Ecto neural progenitor cell (in vitro differentiated cells): ENCODE data around the gene PLCL1.

ENCODE experiments used
- DNase-seq: peaks from one replicate; pipeline ENCODE4 v3.0.0-alpha.2; 2018; ENCODE audit warnings: low spot score

Gene PLCL1

DNA sequence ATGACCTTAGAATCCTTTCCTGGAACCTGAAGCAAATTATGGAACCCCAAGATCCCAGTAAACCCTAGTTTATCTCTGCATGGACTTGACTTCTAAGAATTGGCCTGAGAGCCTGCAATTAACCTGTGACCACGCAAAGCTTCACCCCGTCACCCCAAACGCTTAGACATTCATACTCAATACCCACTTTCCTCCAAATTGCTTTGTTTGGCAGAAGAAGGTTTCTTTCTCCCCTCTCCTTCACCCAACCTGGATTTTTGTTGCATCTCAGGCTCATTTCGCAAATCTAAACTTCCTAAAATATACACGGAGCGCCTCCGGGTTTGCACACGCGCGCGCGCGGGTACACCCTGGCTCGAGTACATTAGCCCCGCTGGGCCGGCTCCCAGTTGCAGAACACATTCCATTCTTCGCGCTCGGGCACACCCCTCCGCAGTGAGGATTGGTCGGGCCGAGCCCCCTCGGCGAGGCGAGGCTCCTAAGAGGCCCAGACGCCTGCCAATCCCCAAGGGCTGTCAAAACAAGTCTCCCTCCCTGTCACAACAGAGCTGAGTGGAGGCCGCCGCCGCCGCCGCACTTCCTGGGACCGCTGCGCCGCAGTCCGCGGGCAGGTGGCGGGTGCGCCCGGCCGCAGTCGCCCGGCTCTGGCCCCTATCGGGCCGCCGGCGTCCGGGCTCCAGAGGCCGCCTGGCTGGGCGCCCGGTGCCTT, at the start of gene PLCL1:
TSS of gene PLCL1 (plus strand) at position 545 of the 709 bp plus-strand sequence.
- DNase-seq = peak; percentile 95

DNA sequence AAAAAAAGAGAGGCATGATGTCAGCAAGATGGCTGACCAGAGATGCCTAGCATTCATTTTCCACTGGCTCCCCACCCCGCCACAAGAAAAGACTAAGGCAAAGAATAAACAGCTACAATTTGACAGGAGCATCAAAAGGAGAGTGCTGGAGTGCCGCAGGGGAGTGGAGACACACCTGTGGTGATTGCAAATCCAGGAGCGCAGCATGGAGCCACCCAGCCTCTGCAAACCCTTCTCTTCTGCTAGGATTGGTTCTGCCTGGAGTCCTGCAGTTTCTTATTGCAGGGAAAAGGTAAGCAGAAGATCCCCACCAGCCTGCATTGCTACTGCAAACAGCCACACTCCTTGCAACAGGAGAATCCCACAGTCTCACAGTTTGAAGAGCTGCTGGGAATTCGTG, 45.4 kb upstream of the PLCL1 start:
- no peak for DNase-seq

DNA sequence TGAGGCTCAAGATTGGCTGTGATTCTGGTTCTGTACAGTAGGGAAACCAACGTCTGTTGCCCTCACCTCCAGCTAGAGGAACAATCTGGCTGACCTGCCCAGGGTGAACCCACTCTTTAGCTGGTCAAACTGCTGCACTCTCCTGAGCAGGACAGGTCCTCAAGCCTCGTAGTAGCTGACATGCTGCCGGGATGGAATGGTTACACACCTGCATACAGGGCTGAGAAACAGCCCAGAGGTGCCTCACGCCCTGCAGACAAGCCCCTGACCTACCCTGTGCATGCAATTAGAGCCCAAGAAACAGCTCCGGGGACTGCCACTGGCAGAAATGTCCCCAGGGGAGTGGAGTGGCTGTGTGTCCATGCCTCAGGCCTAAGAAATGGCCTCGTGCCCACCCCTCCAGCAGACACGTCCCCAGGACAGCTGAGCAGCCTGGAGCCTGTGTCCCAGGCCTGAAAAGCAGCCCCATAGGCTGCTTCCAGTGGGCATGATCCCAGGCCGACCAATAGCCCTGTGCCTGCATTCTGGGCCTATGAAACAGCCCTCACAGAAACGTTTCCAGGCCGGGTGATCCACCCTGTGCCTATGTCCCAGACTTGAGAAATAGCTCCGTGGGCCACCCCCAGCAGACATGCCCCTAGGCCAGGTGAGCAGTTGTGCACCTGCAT, 44.6 kb upstream of the PLCL1 start:
- no peak for DNase-seq

- peak; percentile 37 for DNase-seq
Observed at GRCh38 chr2:197760293-197760657, 44.1 kb upstream of the PLCL1 start.

DNA sequence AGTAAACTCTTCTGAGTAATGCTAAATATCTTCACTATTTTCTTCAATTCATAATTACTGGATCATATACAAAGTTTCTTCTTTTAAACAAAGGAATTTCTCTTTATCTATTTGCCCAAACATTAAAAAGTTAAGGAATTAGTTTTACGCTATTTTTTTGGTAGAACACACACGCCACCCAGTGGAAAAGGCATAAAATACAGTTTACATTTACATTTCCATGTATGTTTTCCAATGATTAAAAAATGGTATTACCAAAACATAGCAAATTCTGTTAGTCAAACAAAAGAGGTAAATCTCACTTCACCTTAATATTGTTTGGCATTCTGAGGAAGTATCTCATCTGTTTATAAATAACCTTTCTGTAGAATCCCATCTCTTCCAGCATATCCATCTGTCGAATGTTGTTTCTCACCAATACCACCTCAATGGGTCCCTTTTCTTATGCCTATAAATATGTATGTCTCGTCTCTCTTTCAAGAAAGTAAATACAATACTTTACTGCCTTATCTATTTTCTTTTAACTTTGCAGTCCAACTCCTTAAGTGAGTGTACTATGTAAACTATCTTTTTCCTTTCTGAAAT, 26.5 kb upstream of the PLCL1 start:
- no peak for DNase-seq

GRCh38 chr2:197779261-197779660, 25.1 kb upstream of the PLCL1 start:
- no peak for DNase-seq

DNA sequence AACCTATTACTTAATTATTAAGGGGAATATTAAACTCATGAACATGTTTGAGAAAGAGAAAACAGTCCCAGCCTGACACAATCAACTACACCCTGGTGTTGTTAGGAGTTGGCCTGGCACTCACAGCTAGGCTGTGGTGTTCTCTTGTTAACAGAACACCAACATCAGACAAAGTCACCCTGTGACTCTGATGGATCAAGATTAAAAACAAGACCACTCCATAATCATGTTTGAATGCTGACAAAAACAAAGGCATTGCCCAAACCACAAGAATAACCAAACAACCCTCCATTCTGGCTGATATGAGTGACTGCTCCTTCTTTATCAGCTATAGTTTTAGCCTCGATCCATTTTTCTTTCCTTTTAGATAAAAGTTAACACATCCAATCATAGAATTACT, 22.3 kb upstream of the PLCL1 start:
- DNase-seq = no peak

- DNase-seq = peak; percentile 42
Observed at GRCh38 chr2:197784956-197785941, 19.1 kb upstream of the PLCL1 start, which contains the start of gene BOLL. BOLL (minus strand) TSS chr2:197785319; CDS start chr2:197781850, 3,469 bp downstream.

- peak; percentile 83 for DNase-seq
Observed at GRCh38 chr2:197786010-197786877, 18.1 kb upstream of the PLCL1 start.

- DNase-seq = no peak
Observed at GRCh38 chr2:197793456-197793855, 10.9 kb upstream of the PLCL1 start.

DNA sequence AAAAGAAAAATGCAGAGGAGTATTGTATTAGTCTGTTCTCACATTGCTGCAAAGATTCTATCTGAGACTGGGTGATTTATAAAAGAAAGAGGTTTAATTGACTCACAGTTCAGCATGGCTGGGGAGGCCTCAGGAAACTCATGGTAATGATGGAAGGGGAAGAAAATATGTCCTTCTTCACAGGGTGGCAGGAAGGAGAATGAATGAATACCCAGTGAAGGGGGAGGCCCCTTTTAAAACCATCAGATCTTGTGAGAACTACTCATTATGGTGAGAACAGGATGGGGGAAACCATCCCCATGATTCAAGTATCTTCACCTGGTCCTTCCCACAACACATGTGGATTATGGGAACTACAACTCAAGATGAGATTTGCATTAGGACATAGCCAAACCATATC, 9.1 kb upstream of the PLCL1 start:
- DNase-seq = no peak

DNA sequence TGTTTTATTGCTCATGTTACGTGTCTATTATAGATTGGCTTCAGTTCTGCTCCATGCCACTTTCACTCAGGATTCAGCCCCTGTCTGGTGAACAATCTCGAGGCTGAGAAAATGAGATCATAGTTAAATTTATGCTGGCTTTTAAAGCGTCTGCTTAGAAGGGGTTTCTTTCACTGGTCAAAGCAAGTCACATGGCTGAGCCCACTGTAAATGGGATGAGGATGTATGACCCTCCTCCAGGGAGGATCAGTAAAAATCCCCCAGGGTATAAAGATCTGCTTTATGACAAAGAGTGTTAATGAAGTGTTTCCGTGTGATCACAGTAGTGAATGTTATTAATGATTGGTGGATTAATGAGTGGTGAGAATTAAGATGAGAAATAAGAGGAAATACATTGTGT, 6.2 kb upstream of the PLCL1 start:
- DNase-seq = no peak

DNA sequence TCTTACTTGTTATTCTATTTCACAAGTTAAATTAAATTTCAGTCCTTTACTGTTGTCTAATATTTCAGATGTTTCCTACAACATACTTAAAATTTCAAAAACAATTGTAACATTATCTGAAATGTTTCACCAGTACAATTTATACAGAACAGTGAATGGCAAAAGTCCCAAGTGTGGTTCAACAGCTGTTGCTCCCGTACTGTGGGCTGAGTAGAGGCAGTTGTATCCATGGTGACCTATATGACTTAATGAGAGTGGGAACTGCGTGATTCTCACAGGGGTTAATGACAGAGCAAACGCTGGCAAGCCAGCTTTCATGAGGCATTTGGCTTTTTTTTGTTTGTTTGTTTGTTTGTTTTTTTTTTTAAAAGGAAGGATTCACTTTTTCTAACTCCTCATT, 5.3 kb upstream of the PLCL1 start:
- no peak for DNase-seq

DNA sequence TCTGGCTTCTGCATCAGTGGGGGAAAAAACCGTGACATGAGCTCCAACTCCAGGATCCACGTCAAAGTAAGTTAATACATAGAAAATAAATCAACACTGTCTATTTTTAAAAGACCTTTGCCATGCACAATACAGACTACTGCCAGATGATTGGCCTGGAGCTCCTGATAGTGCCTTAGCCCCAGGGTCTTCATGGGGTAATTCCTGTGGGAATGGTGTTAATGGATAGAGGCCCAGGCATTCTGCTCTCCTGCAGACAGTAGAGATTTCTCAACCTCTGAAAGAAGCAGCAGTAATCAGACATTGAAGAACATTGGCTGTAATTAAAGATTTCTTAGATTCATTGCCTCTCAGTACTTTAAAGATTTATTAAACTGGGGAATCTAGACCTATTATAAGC, 4.3 kb upstream of the PLCL1 start:
- no peak for DNase-seq

DNA sequence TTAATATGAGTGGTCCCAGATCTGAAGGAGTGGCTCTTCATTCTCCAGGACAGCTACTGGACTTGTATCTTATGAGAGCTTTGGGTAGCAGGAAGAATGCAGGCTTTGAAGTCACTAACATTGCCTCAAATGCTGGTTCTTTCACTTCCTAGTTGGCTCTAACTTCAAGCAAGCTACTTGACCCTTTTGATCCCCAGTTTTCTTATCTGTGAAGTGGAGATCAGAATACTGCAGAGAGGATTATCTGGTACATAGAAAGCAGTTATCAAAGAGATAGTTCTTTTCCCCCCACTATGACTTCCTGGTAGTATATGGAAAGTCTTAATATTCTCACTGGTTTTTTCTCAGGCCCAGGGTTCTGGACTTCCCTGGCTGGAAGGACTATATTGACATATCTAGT, 3.4 kb upstream of the PLCL1 start:
- DNase-seq = no peak

GRCh38 chr2:197803033-197803444, 1.4 kb upstream of the PLCL1 start:
- no peak for DNase-seq

- peak; percentile 72 for DNase-seq
Observed at GRCh38 chr2:197804758-197805714, 643 bp downstream of the PLCL1 start.

- no peak for DNase-seq
Observed at GRCh38 chr2:197805715-197806633, 1.6 kb downstream of the PLCL1 start.

GRCh38 chr2:197809064-197809463, 4.7 kb downstream of the PLCL1 start:
- no peak for DNase-seq
